ENCODE data around the gene SCN1B. TPM values are rescaled to one million over a fixed set of nuclear protein-coding genes. Genes with fewer than 3 reads are reported as not detected.
"Not testable (repeated sequence)": the region's sequence is repeated elsewhere in the genome, so short reads cannot be mapped to it uniquely, and the experiment has no call there.

The SCN1B gene
- total and polyA plus RNA-seq, 7 donors = 55.6 to 345 (median 248) TPM

DNA sequence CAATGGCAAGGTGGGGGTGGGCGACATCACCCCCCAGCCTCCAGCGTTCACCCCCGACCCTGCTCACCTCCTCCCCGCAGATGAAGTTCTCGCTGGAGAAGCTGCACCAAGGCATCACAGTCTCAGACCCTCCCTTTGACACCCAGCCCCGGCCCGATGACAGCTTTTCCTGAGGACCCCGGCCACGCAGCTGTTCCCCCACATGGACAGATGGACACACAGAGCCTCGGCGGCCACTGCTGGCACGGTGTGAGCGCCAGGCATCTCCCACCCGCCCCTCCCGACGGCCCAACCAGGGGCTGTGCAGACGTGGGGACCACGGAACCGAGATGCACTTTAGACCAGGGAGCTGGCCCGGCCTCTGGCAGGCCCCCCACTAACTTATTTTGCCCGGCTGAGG lies 4.3 kb upstream of the SCN1B start:
- TF ChIP-seq, protein P1, sequence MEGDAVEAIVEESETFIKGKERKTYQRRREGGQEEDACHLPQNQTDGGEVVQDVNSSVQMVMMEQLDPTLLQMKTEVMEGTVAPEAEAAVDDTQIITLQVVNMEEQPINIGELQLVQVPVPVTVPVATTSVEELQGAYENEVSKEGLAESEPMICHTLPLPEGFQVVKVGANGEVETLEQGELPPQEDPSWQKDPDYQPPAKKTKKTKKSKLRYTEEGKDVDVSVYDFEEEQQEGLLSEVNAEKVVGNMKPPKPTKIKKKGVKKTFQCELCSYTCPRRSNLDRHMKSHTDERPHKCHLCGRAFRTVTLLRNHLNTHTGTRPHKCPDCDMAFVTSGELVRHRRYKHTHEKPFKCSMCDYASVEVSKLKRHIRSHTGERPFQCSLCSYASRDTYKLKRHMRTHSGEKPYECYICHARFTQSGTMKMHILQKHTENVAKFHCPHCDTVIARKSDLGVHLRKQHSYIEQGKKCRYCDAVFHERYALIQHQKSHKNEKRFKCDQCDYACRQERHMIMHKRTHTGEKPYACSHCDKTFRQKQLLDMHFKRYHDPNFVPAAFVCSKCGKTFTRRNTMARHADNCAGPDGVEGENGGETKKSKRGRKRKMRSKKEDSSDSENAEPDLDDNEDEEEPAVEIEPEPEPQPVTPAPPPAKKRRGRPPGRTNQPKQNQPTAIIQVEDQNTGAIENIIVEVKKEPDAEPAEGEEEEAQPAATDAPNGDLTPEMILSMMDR (IDR thresholded peaks at IDR 0.05) = no peak
- no peak overlapping the region for H3K4me3 ChIP-seq
- ATAC-seq = no peak
- peaks cover 26% of the 10 kb centered on the region for H3K4me1 ChIP-seq
- WGBS, 3 donors = 77 to 85% (median 82%) methylated on average over 18 to 21 of the region's 21 CpGs
- no peaks in the 10 kb centered on the region for H3K27me3 ChIP-seq (ENCODE audit: insufficient read depth in 3 of 3, low read length in 2 of 3)
- H3K27ac ChIP-seq = no peak overlapping the region
- peaks cover 2 to 70% of the 10 kb centered on the region in 2 donors for H3K36me3 ChIP-seq (ENCODE audit: insufficient read depth in 1 of 2, low read depth in 1 of 2)
- no peaks in the 10 kb centered on the region for H3K9me3 ChIP-seq
- no peak for DNase-seq
- intact Hi-C loops (cut with DNase I) = no loop called here

GRCh38 chr19:35026418-35026817 lies 3.9 kb upstream of the SCN1B start:
- Histone ChIP-seq H3K27ac (no peak overlapping the region), H3K27me3 (ENCODE audit: insufficient read depth in 3 of 3, low read length in 2 of 3) (no peaks in the 10 kb centered on the region), H3K36me3 (ENCODE audit: insufficient read depth in 1 of 2, low read depth in 1 of 2) (peaks cover 2 to 65% of the 10 kb centered on the region in 2 donors), H3K4me1 (peaks cover 26% of the 10 kb centered on the region), H3K9me3 (no peaks in the 10 kb centered on the region), H3K4me3 (no peak overlapping the region)
- ATAC-seq (no peak), DNase-seq (no peak)
- WGBS, 3 donors = 77 to 85% (median 85%) methylated on average over 6 of the region's 6 CpGs
- intact Hi-C loops (cut with DNase I) = no loop called here
- TF ChIP-seq, protein P1 (IDR thresholded peaks at IDR 0.05) = no peak

- peak overlapping the region; percentile 65 for H3K27ac ChIP-seq
- H3K9me3 ChIP-seq = no peaks in the 10 kb centered on the region
- H3K4me1 ChIP-seq = peaks cover 26% of the 10 kb centered on the region
- peaks cover 2 to 59% of the 10 kb centered on the region in 2 donors for H3K36me3 ChIP-seq (ENCODE audit: insufficient read depth in 1 of 2, low read depth in 1 of 2)
- DNase-seq (no peak), ATAC-seq (no peak)
- whole genome bisulfite sequencing, 3 donors = 89 to 94% (median 90%) methylated on average over 8 of the region's 8 CpGs
- TF ChIP-seq, protein P1 (IDR thresholded peaks at IDR 0.05) = no peak
- intact Hi-C loops (cut with DNase I) = no loop called here
- H3K27me3 ChIP-seq (ENCODE audit: insufficient read depth in 3 of 3, low read length in 2 of 3) = no peaks in the 10 kb centered on the region
- H3K4me3 ChIP-seq = no peak overlapping the region
Observed at GRCh38 chr19:35027009-35027408, 3.3 kb upstream of the SCN1B start.

- WGBS, 3 donors = 24 to 39% (median 33%) methylated on average over 7 of the region's 7 CpGs
- H3K4me1 ChIP-seq = peaks cover 33% of the 10 kb centered on the region
- DNase-seq = peak; percentile 80 to 91
- H3K4me3 ChIP-seq = no peak overlapping the region
- H3K27me3 ChIP-seq (ENCODE audit: insufficient read depth in 3 of 3, low read length in 2 of 3) = no peaks in the 10 kb centered on the region
- peaks cover 2 to 54% of the 10 kb centered on the region in 2 donors for H3K36me3 ChIP-seq (ENCODE audit: insufficient read depth in 1 of 2, low read depth in 1 of 2)
- peak overlapping the region; percentile 65 for H3K27ac ChIP-seq
- H3K9me3 ChIP-seq = no peaks in the 10 kb centered on the region
- ATAC-seq = peak; percentile 74 to 84 (median 81)
- TF ChIP-seq, protein P1 (IDR thresholded peaks at IDR 0.05) = no peak
- intact Hi-C loops (cut with DNase I) = no loop called here
Observed at GRCh38 chr19:35027851-35028599, 2.2 kb upstream of the SCN1B start.

- WGBS, 3 donors = 88 to 100% (median 97%) methylated on average over 3 of the region's 3 CpGs
- DNase-seq; H3K4me3 ChIP-seq; H3K9me3 ChIP-seq; intact Hi-C loops (cut with DNase I); H3K27me3 ChIP-seq (ENCODE audit: insufficient read depth in 3 of 3, low read length in 2 of 3); ATAC-seq: not testable (repeated sequence)
- peaks cover 39% of the 10 kb centered on the region for H3K4me1 ChIP-seq
- H3K27ac ChIP-seq = peak overlapping the region; percentile 65
- peaks cover 2 to 52% of the 10 kb centered on the region in 2 donors for H3K36me3 ChIP-seq (ENCODE audit: insufficient read depth in 1 of 2, low read depth in 1 of 2)
Observed at GRCh38 chr19:35028600-35028885, 1.7 kb upstream of the SCN1B start.

DNA sequence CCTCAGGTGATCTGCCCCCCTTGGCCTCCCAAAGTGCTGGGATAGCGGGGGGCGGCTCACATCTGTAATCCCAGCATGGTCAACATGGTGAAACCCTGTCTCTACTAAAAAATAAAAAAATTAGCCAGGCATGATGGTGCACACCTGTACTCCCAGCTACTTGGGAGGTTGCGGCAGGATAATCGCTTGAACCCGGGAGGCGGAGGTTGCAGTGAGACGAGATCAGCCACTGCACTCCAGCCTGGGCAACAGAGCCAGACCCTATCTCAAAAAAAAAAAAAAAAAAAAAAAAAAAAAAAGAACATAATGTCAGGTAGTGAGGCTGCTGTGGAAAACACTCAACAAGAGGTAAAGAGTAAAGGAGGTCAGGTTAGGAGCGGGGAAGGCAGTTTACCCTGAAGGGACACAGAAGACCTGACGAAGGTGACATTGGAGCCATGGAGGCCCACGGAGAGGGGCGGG lies 964 bp upstream of the SCN1B start:
- Histone ChIP-seq H3K36me3 (ENCODE audit: insufficient read depth in 1 of 2, low read depth in 1 of 2) (peaks cover 2 to 52% of the 10 kb centered on the region in 2 donors), H3K27ac (peak overlapping the region; percentile 81), H3K4me1 (peaks cover 46% of the 10 kb centered on the region)
- ATAC-seq; H3K4me3 ChIP-seq; H3K27me3 ChIP-seq (ENCODE audit: insufficient read depth in 3 of 3, low read length in 2 of 3); intact Hi-C loops (cut with DNase I); DNase-seq; H3K9me3 ChIP-seq: not testable (repeated sequence)
- 64 to 78% (median 65%) methylated on average over 11 of the region's 11 CpGs for WGBS, 3 donors

Measured in psoas muscle (tissue), 8 donors.